Esophagus muscularis mucosa (tissue), 4 donors: ENCODE measurements around the gene FURIN.

Experiments
- EP300 ChIP-seq: sonication (generic); formaldehyde crosslinking; IDR thresholded peaks from one replicate; pipeline ENCODE4 v1.6.1; 2017; ENCODE audit warnings: antibody characterized with exemption
- POLR2A ChIP-seq: fragments of 450-650 bp; IDR thresholded peaks from one replicate; pipeline ENCODE4 v1.6.1; 2017; ENCODE audit warnings: antibody characterized with exemption, moderate library complexity, mild to moderate bottlenecking, low read depth
- POLR2AphosphoS5 ChIP-seq, 2 donors: sonication (generic); formaldehyde crosslinking; IDR thresholded peaks; one replicate each; pipeline ENCODE4 v1.6.1; 2017; ENCODE audit warnings: antibody characterized with exemption in 2 of 2
- TF ChIP-seq, protein P1 (sequence below), 3 experiments: fragments of 200-600 bp in 2 of 3; fragments of 450-650 bp in 1 of 3; sonication (generic) in 2 of 3; IDR thresholded peaks; one replicate each; pipeline ENCODE4 v1.5.1; 2017 to 2019; ENCODE audit warnings: antibody characterized with exemption in 3 of 3, mild to moderate bottlenecking in 2 of 3, moderate library complexity in 1 of 3

DNA sequence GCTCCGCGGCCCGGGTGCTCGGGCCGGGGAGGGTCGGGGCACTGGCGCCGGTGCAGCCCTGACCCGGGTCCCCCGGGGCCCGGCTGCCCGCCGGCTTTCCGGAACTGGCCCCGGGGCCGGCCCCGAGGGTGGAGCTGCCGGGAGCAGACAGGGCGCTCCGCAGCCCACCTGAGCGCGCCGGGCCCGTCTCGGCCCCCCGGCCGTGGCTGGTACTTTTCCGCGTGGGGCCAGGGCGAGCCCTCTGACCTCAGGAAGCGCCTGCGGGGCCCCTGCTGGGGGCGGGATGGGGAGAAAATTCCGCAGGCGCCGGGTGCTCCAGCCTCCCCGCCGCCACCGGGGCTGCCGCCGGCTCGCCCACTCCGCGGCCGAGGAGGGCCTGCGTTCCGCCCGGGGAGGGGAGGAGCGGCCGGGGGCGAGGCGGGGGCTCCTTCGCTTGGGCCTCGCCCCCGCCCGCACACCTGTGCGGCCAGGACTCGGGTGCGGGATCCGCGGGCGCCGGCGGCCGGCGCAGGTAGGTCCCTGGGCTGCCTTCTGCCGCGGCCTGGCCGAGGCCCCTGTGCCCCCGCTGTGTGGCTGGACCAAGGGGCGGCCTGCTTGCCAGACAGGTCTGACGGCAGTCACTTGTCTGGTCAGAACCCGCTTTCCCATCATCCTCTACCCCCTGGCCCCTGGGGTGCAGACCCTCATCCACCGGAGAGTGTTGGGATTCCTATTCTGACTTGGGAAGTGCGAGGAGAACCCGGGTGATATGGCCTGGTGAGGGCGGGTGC lies 3.5 kb downstream of the FURIN start:
- TF ChIP-seq POLR2A (no peak), EP300 (no peak), POLR2AphosphoS5 (IDR thresholded peaks at IDR 0.05) (no peak)
- TF ChIP-seq, protein P1, sequence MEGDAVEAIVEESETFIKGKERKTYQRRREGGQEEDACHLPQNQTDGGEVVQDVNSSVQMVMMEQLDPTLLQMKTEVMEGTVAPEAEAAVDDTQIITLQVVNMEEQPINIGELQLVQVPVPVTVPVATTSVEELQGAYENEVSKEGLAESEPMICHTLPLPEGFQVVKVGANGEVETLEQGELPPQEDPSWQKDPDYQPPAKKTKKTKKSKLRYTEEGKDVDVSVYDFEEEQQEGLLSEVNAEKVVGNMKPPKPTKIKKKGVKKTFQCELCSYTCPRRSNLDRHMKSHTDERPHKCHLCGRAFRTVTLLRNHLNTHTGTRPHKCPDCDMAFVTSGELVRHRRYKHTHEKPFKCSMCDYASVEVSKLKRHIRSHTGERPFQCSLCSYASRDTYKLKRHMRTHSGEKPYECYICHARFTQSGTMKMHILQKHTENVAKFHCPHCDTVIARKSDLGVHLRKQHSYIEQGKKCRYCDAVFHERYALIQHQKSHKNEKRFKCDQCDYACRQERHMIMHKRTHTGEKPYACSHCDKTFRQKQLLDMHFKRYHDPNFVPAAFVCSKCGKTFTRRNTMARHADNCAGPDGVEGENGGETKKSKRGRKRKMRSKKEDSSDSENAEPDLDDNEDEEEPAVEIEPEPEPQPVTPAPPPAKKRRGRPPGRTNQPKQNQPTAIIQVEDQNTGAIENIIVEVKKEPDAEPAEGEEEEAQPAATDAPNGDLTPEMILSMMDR (IDR thresholded peaks at IDR 0.05): no peak
